ENCODE results near the gene CAND2.
"Not testable (repeated sequence)": the region's sequence is repeated elsewhere in the genome, so short reads cannot be mapped to it uniquely, and the experiment has no call there.

CAND2 gene

DNA sequence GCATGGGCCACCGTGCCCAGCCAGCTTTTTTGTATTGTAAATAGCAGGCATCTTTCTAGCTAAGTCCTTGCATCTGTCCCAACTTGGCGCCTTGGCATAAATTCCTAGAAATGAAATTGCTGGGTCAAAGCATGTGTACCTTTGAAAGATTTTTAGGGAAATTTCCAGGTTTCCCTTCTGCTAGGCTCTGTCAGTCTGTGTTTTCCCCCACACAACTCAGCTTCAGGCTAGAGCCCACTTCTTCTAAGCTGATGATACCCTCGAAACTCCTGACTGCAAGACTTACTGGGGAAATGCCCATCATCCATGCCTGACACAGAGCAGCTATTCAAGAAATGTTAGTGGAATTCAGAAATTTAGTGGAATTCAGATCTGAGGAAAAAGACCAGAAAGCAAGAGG lies 55.7 kb downstream of the CAND2 start:
- no peak for TF ChIP-seq EZH2phosphoT487 (IDR thresholded peaks at IDR 0.05; ENCODE audit: low read depth)
- TF ChIP-seq, protein P1, sequence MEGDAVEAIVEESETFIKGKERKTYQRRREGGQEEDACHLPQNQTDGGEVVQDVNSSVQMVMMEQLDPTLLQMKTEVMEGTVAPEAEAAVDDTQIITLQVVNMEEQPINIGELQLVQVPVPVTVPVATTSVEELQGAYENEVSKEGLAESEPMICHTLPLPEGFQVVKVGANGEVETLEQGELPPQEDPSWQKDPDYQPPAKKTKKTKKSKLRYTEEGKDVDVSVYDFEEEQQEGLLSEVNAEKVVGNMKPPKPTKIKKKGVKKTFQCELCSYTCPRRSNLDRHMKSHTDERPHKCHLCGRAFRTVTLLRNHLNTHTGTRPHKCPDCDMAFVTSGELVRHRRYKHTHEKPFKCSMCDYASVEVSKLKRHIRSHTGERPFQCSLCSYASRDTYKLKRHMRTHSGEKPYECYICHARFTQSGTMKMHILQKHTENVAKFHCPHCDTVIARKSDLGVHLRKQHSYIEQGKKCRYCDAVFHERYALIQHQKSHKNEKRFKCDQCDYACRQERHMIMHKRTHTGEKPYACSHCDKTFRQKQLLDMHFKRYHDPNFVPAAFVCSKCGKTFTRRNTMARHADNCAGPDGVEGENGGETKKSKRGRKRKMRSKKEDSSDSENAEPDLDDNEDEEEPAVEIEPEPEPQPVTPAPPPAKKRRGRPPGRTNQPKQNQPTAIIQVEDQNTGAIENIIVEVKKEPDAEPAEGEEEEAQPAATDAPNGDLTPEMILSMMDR (IDR thresholded peaks at IDR 0.05; ENCODE audit: low read depth, low read length), result no peak
- Histone ChIP-seq H2AFZ (ENCODE audit: low read depth, low read length) (no peak overlapping the region), H3K27me3 (ENCODE audit: low read depth, low read length) (peaks cover 49% of the 10 kb centered on the region), H3K4me1 (ENCODE audit: low read length) (no peaks in the 10 kb centered on the region), H4K20me1 (ENCODE audit: insufficient read depth, low read length) (no peaks in the 10 kb centered on the region), H3K27ac (ENCODE audit: low read length) (no peak overlapping the region), H3K4me2 (ENCODE audit: low read length) (no peak overlapping the region), H3K79me2 (ENCODE audit: low read length) (no peaks in the 10 kb centered on the region), H3K36me3 (replicated peaks; ENCODE audit: low read depth, low read length) (no peaks in the 10 kb centered on the region), H3K4me3 (ENCODE audit: low read length) (no peak overlapping the region), H3K9me3 (ENCODE audit: insufficient read depth, low read length) (no peaks in the 10 kb centered on the region), H3K9ac (ENCODE audit: low read length) (no peak overlapping the region)

DNA sequence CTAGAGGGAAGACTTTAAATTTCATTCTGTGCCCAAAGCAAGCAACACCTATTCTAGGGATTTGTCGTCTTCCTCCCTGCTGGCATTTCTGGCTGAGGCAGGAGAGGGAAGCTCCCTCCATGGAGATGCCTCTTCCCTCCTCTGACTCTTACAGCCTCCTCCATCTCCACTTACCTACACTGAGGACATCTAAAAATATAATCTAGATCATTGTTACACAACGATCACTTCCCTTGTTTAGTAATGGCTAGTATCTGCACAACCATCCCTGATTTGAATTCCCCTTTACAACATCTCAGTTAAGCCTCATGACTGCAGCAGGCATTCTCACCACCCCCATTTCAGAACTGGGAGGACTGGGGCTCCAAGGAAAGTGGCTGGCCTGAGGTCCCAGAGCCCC lies 57.4 kb downstream of the CAND2 start:
- H4K20me1 ChIP-seq (ENCODE audit: insufficient read depth, low read length); H3K9me3 ChIP-seq (ENCODE audit: insufficient read depth, low read length); H3K4me3 ChIP-seq (ENCODE audit: low read length); H3K27ac ChIP-seq (ENCODE audit: low read length); H3K4me1 ChIP-seq (ENCODE audit: low read length); H2AFZ ChIP-seq (ENCODE audit: low read depth, low read length); H3K9ac ChIP-seq (ENCODE audit: low read length); H3K79me2 ChIP-seq (ENCODE audit: low read length); H3K4me2 ChIP-seq (ENCODE audit: low read length); H3K36me3 ChIP-seq (replicated peaks; ENCODE audit: low read depth, low read length): not testable (repeated sequence)
- H3K27me3 ChIP-seq (ENCODE audit: low read depth, low read length), result peaks cover 51% of the 10 kb centered on the region

DNA sequence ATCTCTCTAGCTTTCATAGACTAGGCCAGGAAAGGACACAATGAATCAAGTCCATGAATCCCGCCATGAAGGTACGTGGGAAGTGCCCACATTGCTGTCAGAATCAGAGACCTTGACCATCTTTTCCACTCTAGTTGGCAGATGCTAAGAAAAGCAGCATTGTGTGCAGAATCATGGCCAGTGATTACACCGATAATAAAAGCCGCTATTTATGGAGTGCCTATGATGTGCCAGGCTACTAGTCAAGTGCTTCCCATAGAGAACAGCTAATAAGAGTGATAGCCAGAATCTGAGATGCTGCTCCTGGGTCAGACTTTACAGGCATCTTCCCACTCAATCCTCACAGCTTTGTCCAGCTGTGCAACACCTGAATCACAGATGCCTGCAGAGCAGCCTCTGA lies 58.1 kb downstream of the CAND2 start:
- H3K4me1 ChIP-seq (ENCODE audit: low read length), result no peaks in the 10 kb centered on the region
- H3K79me2 ChIP-seq (ENCODE audit: low read length), result no peaks in the 10 kb centered on the region
- H3K9ac ChIP-seq (ENCODE audit: low read length), result no peak overlapping the region
- peaks cover 51% of the 10 kb centered on the region for H3K27me3 ChIP-seq (ENCODE audit: low read depth, low read length)
- H3K27ac ChIP-seq (ENCODE audit: low read length), result no peak overlapping the region
- H3K36me3 ChIP-seq (replicated peaks; ENCODE audit: low read depth, low read length), result no peaks in the 10 kb centered on the region
- TF ChIP-seq EZH2phosphoT487 (IDR thresholded peaks at IDR 0.05; ENCODE audit: low read depth), result no peak
- no peak overlapping the region for H2AFZ ChIP-seq (ENCODE audit: low read depth, low read length)
- H4K20me1 ChIP-seq (ENCODE audit: insufficient read depth, low read length), result no peaks in the 10 kb centered on the region
- H3K4me2 ChIP-seq (ENCODE audit: low read length), result no peak overlapping the region
- no peak overlapping the region for H3K4me3 ChIP-seq (ENCODE audit: low read length)
- no peaks in the 10 kb centered on the region for H3K9me3 ChIP-seq (ENCODE audit: insufficient read depth, low read length)

DNA sequence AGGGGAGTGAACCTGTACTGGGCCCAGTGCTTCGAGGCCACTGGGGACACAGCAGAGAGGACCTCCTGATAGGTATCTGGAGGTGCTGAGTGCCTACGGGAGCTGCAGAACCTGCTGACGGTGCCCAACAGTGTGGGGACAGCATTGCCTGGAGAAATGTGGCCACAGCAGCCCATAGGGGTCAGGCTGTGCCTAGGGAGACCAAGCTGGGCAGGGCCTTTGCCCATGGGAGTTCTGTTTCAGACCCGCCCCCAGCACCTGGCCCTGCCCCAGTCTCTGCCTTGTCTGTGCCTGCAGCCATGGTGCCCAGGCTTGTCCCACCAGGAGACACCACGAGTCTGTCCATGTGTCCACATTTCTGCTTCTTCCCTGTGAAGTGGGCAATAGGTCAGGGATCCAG lies 60.1 kb downstream of the CAND2 start:
- Histone ChIP-seq H3K4me3 (ENCODE audit: low read length) (no peak overlapping the region), H3K79me2 (ENCODE audit: low read length) (no peaks in the 10 kb centered on the region), H3K36me3 (replicated peaks; ENCODE audit: low read depth, low read length) (no peaks in the 10 kb centered on the region), H3K4me1 (ENCODE audit: low read length) (no peaks in the 10 kb centered on the region), H4K20me1 (ENCODE audit: insufficient read depth, low read length) (no peaks in the 10 kb centered on the region), H3K27me3 (ENCODE audit: low read depth, low read length) (peaks cover 53% of the 10 kb centered on the region), H3K4me2 (ENCODE audit: low read length) (no peak overlapping the region), H3K9ac (ENCODE audit: low read length) (no peak overlapping the region), H3K9me3 (ENCODE audit: insufficient read depth, low read length) (no peaks in the 10 kb centered on the region), H3K27ac (ENCODE audit: low read length) (no peak overlapping the region), H2AFZ (ENCODE audit: low read depth, low read length) (no peak overlapping the region)
- no peak for TF ChIP-seq EZH2phosphoT487 (IDR thresholded peaks at IDR 0.05; ENCODE audit: low read depth)
- TF ChIP-seq, protein P1 (IDR thresholded peaks at IDR 0.05; ENCODE audit: low read depth, low read length), result no peak

DNA sequence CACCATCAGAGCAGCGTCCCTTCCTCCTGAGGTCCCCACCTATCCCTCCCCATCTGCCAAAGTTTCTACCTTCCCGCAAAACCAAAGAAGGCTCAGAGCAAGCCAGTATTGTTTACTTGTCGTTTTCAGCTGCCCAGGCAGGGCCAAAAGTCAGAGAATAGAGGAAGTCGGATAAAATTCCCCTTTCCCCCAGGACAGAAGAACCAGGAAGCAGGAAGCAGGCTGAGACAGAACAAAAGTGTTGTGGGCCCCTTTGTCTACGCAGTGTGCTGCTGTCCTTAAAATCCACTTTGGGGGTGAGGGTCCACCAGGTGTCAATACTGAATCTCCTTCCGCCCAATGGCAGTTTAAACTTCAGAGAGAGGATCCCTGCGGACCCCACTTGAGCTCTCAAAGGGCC lies 63.4 kb downstream of the CAND2 start:
- TF ChIP-seq, protein P1 (IDR thresholded peaks at IDR 0.05; ENCODE audit: low read depth, low read length), result no peak
- no peak for TF ChIP-seq EZH2phosphoT487 (IDR thresholded peaks at IDR 0.05; ENCODE audit: low read depth)
- H3K4me1 ChIP-seq (ENCODE audit: low read length), result no peaks in the 10 kb centered on the region
- no peaks in the 10 kb centered on the region for H3K9me3 ChIP-seq (ENCODE audit: insufficient read depth, low read length)
- no peak overlapping the region for H2AFZ ChIP-seq (ENCODE audit: low read depth, low read length)
- H3K4me2 ChIP-seq (ENCODE audit: low read length), result no peak overlapping the region
- H3K36me3 ChIP-seq (replicated peaks; ENCODE audit: low read depth, low read length), result no peaks in the 10 kb centered on the region
- no peak overlapping the region for H3K27ac ChIP-seq (ENCODE audit: low read length)
- no peaks in the 10 kb centered on the region for H3K79me2 ChIP-seq (ENCODE audit: low read length)
- no peak overlapping the region for H3K9ac ChIP-seq (ENCODE audit: low read length)
- H4K20me1 ChIP-seq (ENCODE audit: insufficient read depth, low read length), result no peaks in the 10 kb centered on the region
- no peak overlapping the region for H3K4me3 ChIP-seq (ENCODE audit: low read length)
- H3K27me3 ChIP-seq (ENCODE audit: low read depth, low read length), result peaks cover 28% of the 10 kb centered on the region

Data from OCI-LY3 (cell line).